ENCODE measurements around the gene ETDC. TPM values are rescaled to one million over a fixed set of nuclear protein-coding genes. Genes with fewer than 3 reads are reported as not detected.

ETDC gene
- total RNA-seq, 3 donors from 2014 or later: not detected

DNA sequence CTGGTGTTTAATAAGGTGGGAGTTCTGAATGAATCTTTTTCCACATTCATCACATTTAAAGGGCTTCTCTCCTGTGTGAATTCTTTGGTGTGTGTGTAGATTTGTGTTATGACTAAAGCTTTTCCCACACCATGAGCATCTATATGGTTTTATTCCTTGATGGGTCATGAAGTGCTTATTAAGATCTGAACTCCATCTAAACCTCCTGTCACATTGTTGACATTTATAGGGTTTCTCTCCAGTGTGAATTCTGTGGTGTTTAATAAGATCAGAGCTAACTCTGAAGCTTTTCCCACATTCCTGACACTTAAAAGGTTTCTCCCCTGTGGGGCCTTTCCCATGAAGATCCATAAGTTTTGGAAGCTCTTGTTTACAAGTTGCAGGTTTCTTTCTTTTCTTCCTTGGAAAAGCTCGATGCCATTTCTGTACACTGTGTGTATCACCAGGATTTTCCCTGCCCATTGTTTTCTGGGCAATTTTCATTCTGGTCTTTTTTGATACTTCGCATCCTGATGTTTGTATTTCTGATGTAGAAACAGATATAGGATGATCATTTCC lies 21.9 kb upstream of the ETDC start:
- no peak for DNase-seq (ENCODE audit: low spot score in 2 of 2)
- peaks cover 0 to 11% of the 10 kb centered on the region in 2 donors for H3K27me3 ChIP-seq
- intact Hi-C loops (cut with DNase I; ENCODE audit: low total_unique reads): no loop called here
- H3K4me1 ChIP-seq: no peaks in the 10 kb centered on the region
- H3K27ac ChIP-seq: no peak overlapping the region
- H3K9me3 ChIP-seq: peaks cover 70 to 79% of the 10 kb centered on the region in 2 donors
- no peaks in the 10 kb centered on the region for H3K36me3 ChIP-seq
- no peak overlapping the region for H3K4me3 ChIP-seq
- no peak for TF ChIP-seq POLR2A (IDR thresholded peaks at IDR 0.05)
- no peak for TF ChIP-seq POLR2AphosphoS5 (IDR thresholded peaks at IDR 0.05)
- TF ChIP-seq, protein P1, sequence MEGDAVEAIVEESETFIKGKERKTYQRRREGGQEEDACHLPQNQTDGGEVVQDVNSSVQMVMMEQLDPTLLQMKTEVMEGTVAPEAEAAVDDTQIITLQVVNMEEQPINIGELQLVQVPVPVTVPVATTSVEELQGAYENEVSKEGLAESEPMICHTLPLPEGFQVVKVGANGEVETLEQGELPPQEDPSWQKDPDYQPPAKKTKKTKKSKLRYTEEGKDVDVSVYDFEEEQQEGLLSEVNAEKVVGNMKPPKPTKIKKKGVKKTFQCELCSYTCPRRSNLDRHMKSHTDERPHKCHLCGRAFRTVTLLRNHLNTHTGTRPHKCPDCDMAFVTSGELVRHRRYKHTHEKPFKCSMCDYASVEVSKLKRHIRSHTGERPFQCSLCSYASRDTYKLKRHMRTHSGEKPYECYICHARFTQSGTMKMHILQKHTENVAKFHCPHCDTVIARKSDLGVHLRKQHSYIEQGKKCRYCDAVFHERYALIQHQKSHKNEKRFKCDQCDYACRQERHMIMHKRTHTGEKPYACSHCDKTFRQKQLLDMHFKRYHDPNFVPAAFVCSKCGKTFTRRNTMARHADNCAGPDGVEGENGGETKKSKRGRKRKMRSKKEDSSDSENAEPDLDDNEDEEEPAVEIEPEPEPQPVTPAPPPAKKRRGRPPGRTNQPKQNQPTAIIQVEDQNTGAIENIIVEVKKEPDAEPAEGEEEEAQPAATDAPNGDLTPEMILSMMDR (IDR thresholded peaks at IDR 0.05): no peak

DNA sequence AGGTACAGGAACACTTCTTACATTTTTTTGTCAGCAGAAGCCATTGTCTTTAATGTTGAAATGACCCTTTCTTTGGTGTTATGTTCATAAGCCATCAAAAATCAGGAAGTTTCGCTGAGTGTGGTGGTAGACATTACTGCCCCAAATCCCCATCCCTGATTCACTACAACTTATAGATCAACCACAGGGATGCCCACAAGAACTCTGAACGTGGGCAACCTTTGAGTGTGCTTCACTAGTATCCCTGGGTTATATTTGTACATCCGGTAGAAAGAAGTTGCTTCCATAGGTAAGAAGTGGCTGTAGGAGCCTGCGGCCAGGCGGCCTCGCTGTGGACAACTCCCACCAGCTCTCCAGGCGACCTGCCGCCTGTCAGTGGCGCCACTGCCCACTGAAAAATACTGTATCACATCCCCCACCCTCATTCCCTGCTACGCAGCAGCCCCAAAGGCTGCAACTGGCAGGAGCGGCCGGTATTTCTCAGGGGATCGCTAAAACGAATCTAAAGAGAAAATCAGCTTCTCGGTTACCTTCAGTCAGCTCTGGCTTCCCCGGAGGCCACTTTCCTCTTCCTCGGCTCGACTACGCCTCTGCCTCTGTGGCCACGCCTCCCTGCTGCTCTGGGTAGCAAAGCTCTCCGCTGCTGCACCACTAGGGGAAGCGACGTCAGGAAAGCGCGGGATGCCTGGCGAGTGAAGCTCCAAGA lies 13.9 kb upstream of the ETDC start:
- Histone ChIP-seq H3K4me1 (no peaks in the 10 kb centered on the region), H3K27me3 (peaks cover 0 to 8% of the 10 kb centered on the region in 2 donors), H3K36me3 (no peaks in the 10 kb centered on the region), H3K4me3 (peak overlapping the region; percentile 1 to 34 (median 29)), H3K9me3 (peaks cover 9 to 18% of the 10 kb centered on the region in 2 donors), H3K27ac (no peak overlapping the region)
- intact Hi-C loops (cut with DNase I; ENCODE audit: low total_unique reads): no loop called here
- TF ChIP-seq, protein P1 (IDR thresholded peaks at IDR 0.05): no peak
- TF ChIP-seq POLR2AphosphoS5 (IDR thresholded peaks at IDR 0.05): no peak
- TF ChIP-seq POLR2A (IDR thresholded peaks at IDR 0.05): no peak
- DNase-seq (ENCODE audit: low spot score in 2 of 2): no peak

DNA sequence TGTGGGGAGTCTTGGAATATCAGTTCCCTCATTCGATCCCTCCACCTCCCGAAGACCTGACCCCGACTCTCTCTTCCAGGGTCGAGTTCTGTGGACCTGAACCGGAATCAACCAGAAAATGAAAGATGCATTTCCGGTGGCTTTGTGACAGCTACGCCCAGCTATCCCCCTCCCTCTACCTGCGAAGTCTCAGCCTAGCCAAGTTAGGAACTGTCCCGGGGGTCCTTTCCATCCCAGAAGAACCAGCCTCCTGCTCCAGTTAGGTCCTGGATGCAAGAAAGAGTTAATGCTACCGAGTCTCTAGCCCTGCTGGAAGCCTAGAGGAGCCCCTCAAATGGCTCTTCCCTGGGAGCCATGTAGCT lies 13.4 kb upstream of the ETDC start:
- TF ChIP-seq, protein P1 (IDR thresholded peaks at IDR 0.05): no peak
- no peak for TF ChIP-seq POLR2A (IDR thresholded peaks at IDR 0.05)
- TF ChIP-seq POLR2AphosphoS5 (IDR thresholded peaks at IDR 0.05): no peak
- no peaks in the 10 kb centered on the region for H3K36me3 ChIP-seq
- no peak for DNase-seq (ENCODE audit: low spot score in 2 of 2)
- peaks cover 4 to 18% of the 10 kb centered on the region in 2 donors for H3K9me3 ChIP-seq
- intact Hi-C loops (cut with DNase I; ENCODE audit: low total_unique reads): no loop called here
- H3K4me1 ChIP-seq: no peaks in the 10 kb centered on the region
- no peak overlapping the region for H3K27ac ChIP-seq
- H3K27me3 ChIP-seq: peaks cover 0 to 11% of the 10 kb centered on the region in 2 donors
- peak overlapping the region; percentile 1 to 34 (median 29) for H3K4me3 ChIP-seq

DNA sequence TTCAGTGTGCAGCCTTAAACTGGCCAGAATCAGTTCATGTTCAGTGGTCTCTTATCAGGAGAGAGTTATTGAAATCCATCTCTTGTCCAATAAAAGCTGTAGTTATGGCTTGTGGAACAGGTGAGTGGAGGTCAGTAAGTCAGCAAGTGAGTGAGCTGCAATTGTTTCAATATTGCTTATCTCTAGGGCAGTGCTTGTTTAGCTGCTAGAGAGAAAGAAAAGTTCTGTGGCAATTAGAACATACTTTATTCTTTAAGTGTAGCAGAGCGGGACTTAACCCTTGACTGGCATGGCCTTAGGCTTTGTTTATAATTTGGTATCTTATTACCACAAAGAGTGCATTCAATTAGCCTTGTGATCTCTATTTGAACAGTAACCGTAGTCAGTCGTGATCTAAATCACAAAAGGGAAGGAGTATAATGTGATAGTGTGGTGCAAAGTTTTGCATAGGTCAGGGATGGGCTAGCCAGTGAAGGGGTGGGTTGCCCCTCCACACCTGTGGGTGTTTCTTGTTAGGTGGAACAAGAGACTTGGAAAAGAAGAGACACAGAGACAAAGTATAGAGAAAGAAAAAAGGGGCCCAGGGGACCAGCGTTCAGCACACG lies 6.9 kb upstream of the ETDC start:
- intact Hi-C loops (cut with DNase I; ENCODE audit: low total_unique reads): no loop called here
- H3K4me1 ChIP-seq: no peaks in the 10 kb centered on the region
- H3K27ac ChIP-seq: no peak overlapping the region

More for the DNA sequence above, 6.9 kb upstream of the ETDC start:
- Histone ChIP-seq H3K4me3 (no peak overlapping the region), H3K9me3 (no peaks in the 10 kb centered on the region), H3K27me3 (peaks cover 0 to 5% of the 10 kb centered on the region in 2 donors), H3K36me3 (no peaks in the 10 kb centered on the region)
- DNase-seq (ENCODE audit: low spot score in 2 of 2): no peak
- TF ChIP-seq POLR2AphosphoS5 (IDR thresholded peaks at IDR 0.05) (no peak), POLR2A (IDR thresholded peaks at IDR 0.05) (no peak)
- TF ChIP-seq, protein P1 (IDR thresholded peaks at IDR 0.05): no peak
